NT2/D1 (cell line): Measurements from ENCODE around the gene SH3BP1.

Source experiments
- SUZ12 ChIP-seq: IDR thresholded peaks from 2 replicates; pipeline ENCODE4 v1.6.1; 2011; ENCODE audit not compliant: insufficient read length, insufficient read depth; ENCODE audit errors: extremely low read depth
- YY1 ChIP-seq: IDR thresholded peaks from 2 replicates; pipeline ENCODE4 v1.6.1; 2011; ENCODE audit not compliant: insufficient read length, insufficient read depth

- TF ChIP-seq YY1 (no peak), SUZ12 (no peak)
Observed at GRCh38 chr22:37639771-37640590, 512 bp downstream of the SH3BP1 start.
